TTC549 (cell line): ENCODE data around the gene ERBIN.

Experiments
- FAIRE-seq: peaks from 2 replicates; lab custom pipeline; 2012; peaks lifted over from hg19 to GRCh38; lab: Jason Lieb, UNC

Gene ERBIN

DNA sequence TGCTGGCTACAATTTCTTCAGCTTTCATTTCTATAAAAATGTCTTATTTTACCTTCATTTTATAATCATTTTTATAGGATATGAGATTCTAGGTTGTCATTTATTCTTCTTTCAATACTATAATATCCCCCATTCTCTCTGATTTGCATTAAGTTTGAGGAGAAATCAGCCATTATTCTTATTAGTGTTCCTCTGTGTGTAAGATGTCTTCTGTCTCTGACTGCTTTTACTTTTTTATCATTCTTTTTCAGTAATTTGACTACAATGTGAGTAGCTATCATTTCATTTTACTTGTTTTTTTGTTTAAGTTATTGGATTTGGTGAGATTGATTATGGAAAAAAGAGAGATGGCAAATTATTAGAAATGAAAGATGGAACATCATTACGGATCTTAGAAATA lies 204.1 kb downstream of the ERBIN start:
- FAIRE-seq: no peak
